Peyer's patch (tissue), 4 donors: Measurements from ENCODE around the gene WNT10A.

Source experiments
- POLR2A ChIP-seq, 2 donors: fragments of 450-650 bp; IDR thresholded peaks; one replicate each; pipeline ENCODE4 v1.5.1; 2017; ENCODE audit warnings: antibody characterized with exemption in 2 of 2, mild to moderate bottlenecking in 2 of 2, moderate library complexity in 2 of 2
- TF ChIP-seq, protein P1 (sequence below), 6 experiments: fragments of 450-650 bp in 4 of 6; fragments of 200-600 bp in 2 of 6; sonication (generic) in 1 of 6; IDR thresholded peaks; one replicate each; pipeline ENCODE4 v1.5.1; 2017 to 2019; ENCODE audit warnings: antibody characterized with exemption in 6 of 6, mild to moderate bottlenecking in 3 of 6, moderate library complexity in 1 of 6

DNA sequence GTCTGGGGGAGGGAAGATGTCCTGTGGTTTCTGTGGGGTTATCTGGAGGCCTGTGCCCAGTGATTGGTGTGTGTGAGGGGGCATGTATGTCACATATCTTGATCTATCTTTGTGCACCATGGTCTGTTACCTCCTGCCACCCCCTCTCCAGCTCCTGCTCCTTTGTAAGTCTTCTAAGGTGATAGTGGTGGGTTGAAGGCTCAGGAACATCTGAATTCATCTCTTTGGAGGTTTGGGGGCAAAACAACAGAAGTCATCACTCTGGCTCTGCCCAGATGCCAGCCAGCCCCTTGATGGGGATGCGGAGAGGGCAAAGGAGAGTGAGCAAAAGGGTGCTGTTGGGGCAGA lies 23.8 kb upstream of the WNT10A start:
- TF ChIP-seq, protein P1, sequence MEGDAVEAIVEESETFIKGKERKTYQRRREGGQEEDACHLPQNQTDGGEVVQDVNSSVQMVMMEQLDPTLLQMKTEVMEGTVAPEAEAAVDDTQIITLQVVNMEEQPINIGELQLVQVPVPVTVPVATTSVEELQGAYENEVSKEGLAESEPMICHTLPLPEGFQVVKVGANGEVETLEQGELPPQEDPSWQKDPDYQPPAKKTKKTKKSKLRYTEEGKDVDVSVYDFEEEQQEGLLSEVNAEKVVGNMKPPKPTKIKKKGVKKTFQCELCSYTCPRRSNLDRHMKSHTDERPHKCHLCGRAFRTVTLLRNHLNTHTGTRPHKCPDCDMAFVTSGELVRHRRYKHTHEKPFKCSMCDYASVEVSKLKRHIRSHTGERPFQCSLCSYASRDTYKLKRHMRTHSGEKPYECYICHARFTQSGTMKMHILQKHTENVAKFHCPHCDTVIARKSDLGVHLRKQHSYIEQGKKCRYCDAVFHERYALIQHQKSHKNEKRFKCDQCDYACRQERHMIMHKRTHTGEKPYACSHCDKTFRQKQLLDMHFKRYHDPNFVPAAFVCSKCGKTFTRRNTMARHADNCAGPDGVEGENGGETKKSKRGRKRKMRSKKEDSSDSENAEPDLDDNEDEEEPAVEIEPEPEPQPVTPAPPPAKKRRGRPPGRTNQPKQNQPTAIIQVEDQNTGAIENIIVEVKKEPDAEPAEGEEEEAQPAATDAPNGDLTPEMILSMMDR (IDR thresholded peaks at IDR 0.05): no peak
- no peak for TF ChIP-seq POLR2A (IDR thresholded peaks at IDR 0.05)
